Esophagus squamous epithelium (tissue), 5 donors: ENCODE data around the gene CTBP1. TPM values are rescaled to one million over a fixed set of nuclear protein-coding genes. Genes with fewer than 3 reads are reported as not detected.

Experiments
- DNase-seq: peaks from one replicate; lab custom pipeline; 2025; lab: John Stamatoyannopoulos, UW
- H3K27ac ChIP-seq, 4 donors: fragments of 200-600 bp; sonication (generic); one replicate each; pipeline ENCODE4 v1.5.1; 2016 to 2019; ENCODE audit warnings: mild to moderate bottlenecking in 1 of 4
- H3K27me3 ChIP-seq, 4 donors: fragments of 200-600 bp; sonication (generic); 1 replicate in 3 of 4; 2 replicates in 1 of 4; pipeline versions ENCODE4 v1.5.1 to v1.6.0; 2017 to 2021; ENCODE audit warnings: antibody characterized with exemption in 1 of 4
- H3K36me3 ChIP-seq, 3 donors: fragments of 200-600 bp; sonication (generic); one replicate each; pipeline ENCODE4 v1.5.1; 2016 to 2019
- H3K4me1 ChIP-seq, 3 donors: fragments of 200-600 bp; sonication (generic); one replicate each; pipeline ENCODE4 v1.5.1; 2017 to 2019
- H3K4me3 ChIP-seq, 4 donors: fragments of 200-600 bp; sonication (generic); 1 replicate in 3 of 4; 2 replicates in 1 of 4; pipeline ENCODE4 v1.5.1; 2016 to 2019; ENCODE audit warnings: mild to moderate bottlenecking in 2 of 4, moderate library complexity in 1 of 4
- H3K9me3 ChIP-seq, 3 donors: fragments of 200-600 bp; sonication (generic); one replicate each; pipeline ENCODE4 v1.5.1; 2016 to 2019
- CTCF ChIP-seq, 6 experiments: fragments of 450-650 bp in 4 of 6; fragments of 200-600 bp in 2 of 6; sonication (generic) in 2 of 6; IDR thresholded peaks; one replicate each; pipeline ENCODE4 v1.5.1; 2016 to 2019; ENCODE audit warnings: antibody characterized with exemption in 6 of 6, mild to moderate bottlenecking in 4 of 6, moderate library complexity in 4 of 6
- POLR2A ChIP-seq, 4 donors: fragments of 450-650 bp; IDR thresholded peaks; one replicate each; pipeline ENCODE4 v1.6.1; 2017; ENCODE audit warnings: antibody characterized with exemption in 4 of 4, mild to moderate bottlenecking in 4 of 4, moderate library complexity in 3 of 4
- WGBS, 2 donors: methylation state at CpG; one replicate each; pipeline ENCODE4 v1.1.5; 2018; 5-methylcytosine and 5-hydroxymethylcytosine counted together
- intact Hi-C: fragments of 100-400 bp; cut with DNase I; formaldehyde crosslinking; loops from one replicate; pipeline ENCODE4 v1.15.0; 2022
- total RNA-seq, 4 donors: library from RNA; depleted of rRNA; stranded (reverse); fragments of >200 nt; gene quantifications; one replicate each; pipeline ENCODE4 v1.1.0, GENCODE V29; 2016
- donor health status: DM: yes; HTN: yes; CAD: no.

Gene CTBP1
- total RNA-seq, 4 donors from 2014 or later: 72.2 to 121 (median 113) TPM

GRCh38 chr4:1205586-1206298 is 43.2 kb downstream of the CTBP1 start:
- DNase-seq: no peak
- intact Hi-C loops: no loop called here
- no peak overlapping the region for H3K4me3 ChIP-seq
- TF ChIP-seq CTCF (IDR thresholded peaks at IDR 0.05) (no peak), POLR2A (IDR thresholded peaks at IDR 0.05) (no peak)
- WGBS, 2 donors: 90% methylated on average over 2 of the region's 17 CpGs; no CpG with 5 or more reads in 1 of the 2 donors
- peaks cover 38 to 97% (median 52%) of the 10 kb centered on the region in 3 donors for H3K4me1 ChIP-seq
- peak overlapping the region in 1 of 4 donors; percentile 22 for H3K27ac ChIP-seq
- no peaks in the 10 kb centered on the region for H3K9me3 ChIP-seq
- peaks cover 0 to 4% (median 0%) of the 10 kb centered on the region in 4 donors for H3K27me3 ChIP-seq
- peaks cover 0 to 8% (median under 1%) of the 10 kb centered on the region in 3 donors for H3K36me3 ChIP-seq

- DNase-seq: no peak
- H3K4me3 ChIP-seq: no peak overlapping the region
- peaks cover 39 to 97% (median 50%) of the 10 kb centered on the region in 3 donors for H3K4me1 ChIP-seq
- 95 to 96% methylated on average over 5 to 6 of the region's 25 CpGs for WGBS, 2 donors
- H3K27me3 ChIP-seq: peaks cover 0 to 4% (median 0%) of the 10 kb centered on the region in 4 donors
- H3K9me3 ChIP-seq: no peaks in the 10 kb centered on the region
- H3K36me3 ChIP-seq: peaks cover 0 to under 1% (median 0%) of the 10 kb centered on the region in 3 donors
- peak overlapping the region in 1 of 4 donors; percentile 3 for H3K27ac ChIP-seq
- TF ChIP-seq POLR2A (IDR thresholded peaks at IDR 0.05): no peak
- intact Hi-C loops: no loop called here
Observed at GRCh38 chr4:1204828-1205585, 43.9 kb downstream of the CTBP1 start.

- WGBS, 2 donors: 84 to 95% methylated on average over 20 to 21 of the region's 21 CpGs
- DNase-seq: no peak
- H3K27me3 ChIP-seq: peaks cover 0 to 9% (median 0%) of the 10 kb centered on the region in 4 donors
- no peak for TF ChIP-seq CTCF (IDR thresholded peaks at IDR 0.05)
- TF ChIP-seq POLR2A (IDR thresholded peaks at IDR 0.05): no peak
- no peaks in the 10 kb centered on the region for H3K9me3 ChIP-seq
- H3K4me1 ChIP-seq: peaks cover 33 to 97% (median 46%) of the 10 kb centered on the region in 3 donors
- no peak overlapping the region for H3K4me3 ChIP-seq
- H3K36me3 ChIP-seq: no peaks in the 10 kb centered on the region
- peak overlapping the region in 2 of 4 donors; percentile 1 to 89 for H3K27ac ChIP-seq
- intact Hi-C loops: no loop called here
Observed at GRCh38 chr4:1204286-1204827, 44.6 kb downstream of the CTBP1 start.

GRCh38 chr4:1203026-1203616 is 45.8 kb downstream of the CTBP1 start:
- H3K36me3 ChIP-seq: no peaks in the 10 kb centered on the region
- H3K9me3 ChIP-seq: no peaks in the 10 kb centered on the region
- no peak for DNase-seq
- intact Hi-C loops: no loop called here
- H3K4me3 ChIP-seq: no peak overlapping the region
- peak overlapping the region; percentile 60 to 93 (median 82) for H3K27ac ChIP-seq
- 70 to 86% methylated on average over 6 to 13 of the region's 13 CpGs for WGBS, 2 donors
- peaks cover 23 to 87% (median 34%) of the 10 kb centered on the region in 3 donors for H3K4me1 ChIP-seq
- TF ChIP-seq CTCF (IDR thresholded peaks at IDR 0.05): no peak
- TF ChIP-seq POLR2A (IDR thresholded peaks at IDR 0.05): no peak
- H3K27me3 ChIP-seq: peaks cover 0 to 9% (median 0%) of the 10 kb centered on the region in 4 donors

- Histone ChIP-seq H3K4me1 (peaks cover 18 to 82% (median 29%) of the 10 kb centered on the region in 3 donors), H3K27me3 (peaks cover 0 to 9% (median 0%) of the 10 kb centered on the region in 4 donors), H3K4me3 (peak overlapping the region in 1 of 4 donors; percentile 7), H3K27ac (peak overlapping the region; percentile 60 to 93 (median 82)), H3K36me3 (no peaks in the 10 kb centered on the region), H3K9me3 (no peaks in the 10 kb centered on the region)
- intact Hi-C loops: no loop called here
- no peak for DNase-seq
- TF ChIP-seq CTCF (IDR thresholded peaks at IDR 0.05) (no peak), POLR2A (IDR thresholded peaks at IDR 0.05) (no peak)
- WGBS, 2 donors: 60 to 89% methylated on average over 7 to 10 of the region's 19 CpGs
Observed at GRCh38 chr4:1202526-1203011, 46.4 kb downstream of the CTBP1 start.
